Measurements from ENCODE around the gene ADARB1. TPM values are rescaled to one million over a fixed set of nuclear protein-coding genes. Genes with fewer than 3 reads are reported as not detected.

Gene ADARB1
- total and polyA plus RNA-seq, 2 of the 4 experiments (the other 2 are of a cell fraction) = 39.8 to 47.3 TPM

DNA sequence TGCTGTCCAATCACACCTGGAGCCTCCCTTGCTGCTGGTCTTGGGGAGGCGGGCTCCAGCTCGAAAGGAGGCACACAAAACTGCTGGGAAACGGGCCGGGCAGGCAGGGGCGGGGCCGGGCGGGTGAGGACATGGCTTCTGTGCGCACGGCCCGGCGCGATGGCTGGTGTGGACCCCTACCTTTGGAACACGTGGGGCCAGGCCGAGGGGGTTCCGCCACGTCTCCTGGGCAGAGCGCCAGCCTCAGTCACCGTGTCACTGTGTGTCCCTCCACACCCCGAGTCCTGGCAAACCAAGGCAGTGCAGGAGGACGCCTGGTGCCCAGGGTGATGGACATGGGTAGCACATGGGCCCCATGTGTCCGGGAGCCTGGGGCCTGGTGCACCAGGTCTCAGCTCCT is 42.0 kb upstream of the ADARB1 start:
- peaks cover 5% of the 10 kb centered on the region; the same call in 1 of the 2 replicates for H3K9me1 ChIP-seq (ENCODE audit: insufficient read depth, low read length)
- no peak overlapping the region for H3K4me2 ChIP-seq (ENCODE audit: low read depth, low read length)
- no peak overlapping the region for H4K5ac ChIP-seq (ENCODE audit: low read depth, low read length)
- peak overlapping the region; percentile 14 for H2AFZ ChIP-seq (replicated peaks; ENCODE audit: low read length, poor library complexity)
- H2BK5ac ChIP-seq (ENCODE audit: low read depth, low read length, poor library complexity, severe bottlenecking) = no peak overlapping the region
- H3K14ac ChIP-seq (replicated peaks; ENCODE audit: low read depth, low read length) = no peak overlapping the region
- H2AK9ac ChIP-seq (replicated peaks; ENCODE audit: low read depth, low read length, poor library complexity) = no peak overlapping the region
- no peaks in the 10 kb centered on the region for H3K36me3 ChIP-seq (ENCODE audit: control insufficient read depth, insufficient read depth, low read length)
- no peak for DNase-seq
- H2BK120ac ChIP-seq (ENCODE audit: low read depth, low read length) = no peak overlapping the region
- H3K27me3 ChIP-seq (ENCODE audit: control insufficient read depth, insufficient read depth, low read length) = no peaks in the 10 kb centered on the region; the same call in 1 of the 2 replicates
- WGBS, 2 experiments (ENCODE audit: extremely low coverage in 2 of 2, insufficient read length in 1 of 2) = 91% methylated on average over 16 of the region's 21 CpGs; no CpG with 5 or more reads in 1 of the 2 experiments
- no peak overlapping the region for H3K56ac ChIP-seq (ENCODE audit: extremely low read depth, insufficient read depth, low read length)
- TF ChIP-seq NFE2L2 (IDR thresholded peaks at IDR 0.05; ENCODE audit: low read depth, low read length) = no peak
- no peak for TF ChIP-seq MXI1 (IDR thresholded peaks at IDR 0.05; ENCODE audit: borderline replicate concordance, low read depth, low read length)
- no peak for TF ChIP-seq FOS (IDR thresholded peaks at IDR 0.05; ENCODE audit: low read depth, low read length)
- TF ChIP-seq CEBPB (IDR thresholded peaks at IDR 0.05; ENCODE audit: low read depth, low read length) = no peak
- no peak for TF ChIP-seq MAZ (IDR thresholded peaks at IDR 0.05; ENCODE audit: borderline replicate concordance, low read depth, low read length)
- no peak for TF ChIP-seq BHLHE40 (IDR thresholded peaks at IDR 0.05; ENCODE audit: low read depth, low read length)
- TF ChIP-seq RFX5 (IDR thresholded peaks at IDR 0.05; ENCODE audit: low read depth, low read length) = no peak
- no peak for TF ChIP-seq POLR2A (IDR thresholded peaks at IDR 0.05; ENCODE audit: low read depth, low read length)
- no peak for TF ChIP-seq RAD21 (IDR thresholded peaks at IDR 0.05; ENCODE audit: low read length)
- no peak for TF ChIP-seq SMC3 (IDR thresholded peaks at IDR 0.05; ENCODE audit: low read depth, low read length)
- TF ChIP-seq, protein P1, sequence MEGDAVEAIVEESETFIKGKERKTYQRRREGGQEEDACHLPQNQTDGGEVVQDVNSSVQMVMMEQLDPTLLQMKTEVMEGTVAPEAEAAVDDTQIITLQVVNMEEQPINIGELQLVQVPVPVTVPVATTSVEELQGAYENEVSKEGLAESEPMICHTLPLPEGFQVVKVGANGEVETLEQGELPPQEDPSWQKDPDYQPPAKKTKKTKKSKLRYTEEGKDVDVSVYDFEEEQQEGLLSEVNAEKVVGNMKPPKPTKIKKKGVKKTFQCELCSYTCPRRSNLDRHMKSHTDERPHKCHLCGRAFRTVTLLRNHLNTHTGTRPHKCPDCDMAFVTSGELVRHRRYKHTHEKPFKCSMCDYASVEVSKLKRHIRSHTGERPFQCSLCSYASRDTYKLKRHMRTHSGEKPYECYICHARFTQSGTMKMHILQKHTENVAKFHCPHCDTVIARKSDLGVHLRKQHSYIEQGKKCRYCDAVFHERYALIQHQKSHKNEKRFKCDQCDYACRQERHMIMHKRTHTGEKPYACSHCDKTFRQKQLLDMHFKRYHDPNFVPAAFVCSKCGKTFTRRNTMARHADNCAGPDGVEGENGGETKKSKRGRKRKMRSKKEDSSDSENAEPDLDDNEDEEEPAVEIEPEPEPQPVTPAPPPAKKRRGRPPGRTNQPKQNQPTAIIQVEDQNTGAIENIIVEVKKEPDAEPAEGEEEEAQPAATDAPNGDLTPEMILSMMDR (conservative IDR thresholded peaks at IDR 0.05; ENCODE audit: low read depth, low read length) = no peak
- no peak for TF ChIP-seq RCOR1 (IDR thresholded peaks at IDR 0.05; ENCODE audit: insufficient replicate concordance, low read length)
- no peak for TF ChIP-seq CHD1 (IDR thresholded peaks at IDR 0.05; ENCODE audit: low read depth, low read length)
- TF ChIP-seq, protein P2, sequence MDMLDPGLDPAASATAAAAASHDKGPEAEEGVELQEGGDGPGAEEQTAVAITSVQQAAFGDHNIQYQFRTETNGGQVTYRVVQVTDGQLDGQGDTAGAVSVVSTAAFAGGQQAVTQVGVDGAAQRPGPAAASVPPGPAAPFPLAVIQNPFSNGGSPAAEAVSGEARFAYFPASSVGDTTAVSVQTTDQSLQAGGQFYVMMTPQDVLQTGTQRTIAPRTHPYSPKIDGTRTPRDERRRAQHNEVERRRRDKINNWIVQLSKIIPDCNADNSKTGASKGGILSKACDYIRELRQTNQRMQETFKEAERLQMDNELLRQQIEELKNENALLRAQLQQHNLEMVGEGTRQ (IDR thresholded peaks at IDR 0.05; ENCODE audit: low read depth, low read length) = no peak
- no peak for TF ChIP-seq MAFK (IDR thresholded peaks at IDR 0.05; ENCODE audit: low read depth, low read length)
- TF ChIP-seq, protein P3, sequence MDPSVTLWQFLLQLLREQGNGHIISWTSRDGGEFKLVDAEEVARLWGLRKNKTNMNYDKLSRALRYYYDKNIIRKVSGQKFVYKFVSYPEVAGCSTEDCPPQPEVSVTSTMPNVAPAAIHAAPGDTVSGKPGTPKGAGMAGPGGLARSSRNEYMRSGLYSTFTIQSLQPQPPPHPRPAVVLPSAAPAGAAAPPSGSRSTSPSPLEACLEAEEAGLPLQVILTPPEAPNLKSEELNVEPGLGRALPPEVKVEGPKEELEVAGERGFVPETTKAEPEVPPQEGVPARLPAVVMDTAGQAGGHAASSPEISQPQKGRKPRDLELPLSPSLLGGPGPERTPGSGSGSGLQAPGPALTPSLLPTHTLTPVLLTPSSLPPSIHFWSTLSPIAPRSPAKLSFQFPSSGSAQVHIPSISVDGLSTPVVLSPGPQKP (IDR thresholded peaks at IDR 0.05; ENCODE audit: borderline replicate concordance, low read depth, low read length) = no peak
- no TSS peak for BruUV-seq (replicated peaks)
- H3K23ac ChIP-seq (ENCODE audit: low read depth, low read length) = no peak overlapping the region
- H3K9ac ChIP-seq (ENCODE audit: low read depth, low read length) = no peak overlapping the region
- no peak overlapping the region for H3K27ac ChIP-seq (ENCODE audit: insufficient read depth, low read length)
- no peak for ATAC-seq (ENCODE audit: low read depth)
- no peaks in the 10 kb centered on the region; a peak in 1 of 4 replicates for H3K79me1 ChIP-seq (ENCODE audit: low read depth in 1 of 2, low read length in 2 of 2)
- peaks cover 5% of the 10 kb centered on the region; the same call in 1 of the 2 replicates for H3K9me3 ChIP-seq (ENCODE audit: control insufficient read depth, insufficient read depth, low read length)
- H4K91ac ChIP-seq (ENCODE audit: insufficient read depth, low read depth, low read length) = peak overlapping the region; percentile 65; the same call in 1 of the 2 replicates
- intact Hi-C loops (cut with micrococcal nuclease) (no loop called here), dilution Hi-C loops (cut with HindIII; ENCODE audit: low sequenced_read_pairs, unreplicated experiment) (no loop called here), in situ Hi-C loops (cut with MboI; ENCODE audit: low sequenced_read_pairs) (no loop called here)
- POLR2A ChIA-PET (ENCODE audit: unreplicated experiment) = no interaction called here
- H2AK5ac ChIP-seq (ENCODE audit: low read depth, low read length) = peak overlapping the region; percentile 91
- no peaks in the 10 kb centered on the region for H4K20me1 ChIP-seq (ENCODE audit: insufficient read depth, low read length)
- H4K8ac ChIP-seq (ENCODE audit: low read depth in 2 of 2, low read length in 2 of 2) = no peak overlapping the region
- H3K4ac ChIP-seq (ENCODE audit: low read depth, low read length) = peak overlapping the region; percentile 48; the same call in 1 of the 2 replicates
- no peak overlapping the region for H2BK15ac ChIP-seq (ENCODE audit: low read depth, low read length)
- H3K4me3 ChIP-seq (ENCODE audit: insufficient read depth, low read depth, low read length) = no peak overlapping the region
- CTCF ChIA-PET = no interaction called here
- H2BK20ac ChIP-seq (ENCODE audit: low read depth, low read length) = no peak overlapping the region
- H3K18ac ChIP-seq (ENCODE audit: low read depth, low read length) = no peak overlapping the region; the same call in 1 of the 2 replicates
- H3K4me1 ChIP-seq (ENCODE audit: control insufficient read depth, insufficient read depth, low read length) = peaks cover 19% of the 10 kb centered on the region

Data from IMR-90 (cell line).